OCI-LY1 (cell line): ENCODE data around the gene LMO2.

Source experiments
- H2AFZ ChIP-seq: fragments of 200-600 bp; sonication (generic), shearing (Covaris generic); 2 replicates; pipeline ENCODE4 v1.6.0; 2014; ENCODE audit warnings: antibody characterized with exemption, mild to moderate bottlenecking, low read length
- H3F3A ChIP-seq: fragments of 200-600 bp; sonication (generic), shearing (Covaris generic); 2 replicates; pipeline ENCODE4 v1.6.0; 2014; ENCODE audit warnings: mild to moderate bottlenecking, antibody characterized with exemption, low read length, moderate library complexity; ENCODE audit not compliant: insufficient read depth
- H3K27ac ChIP-seq: fragments of 200-600 bp; sonication (generic); 2 replicates; pipeline ENCODE4 v1.5.1; 2014; ENCODE audit warnings: low read length, mixed run types, mild to moderate bottlenecking, low read depth; ENCODE audit not compliant: poor library complexity, severe bottlenecking
- H3K27me3 ChIP-seq: fragments of 200-600 bp; sonication (generic); 2 replicates; pipeline ENCODE4 v1.6.0; 2014; ENCODE audit warnings: antibody characterized with exemption, mild to moderate bottlenecking, low read length, moderate library complexity; ENCODE audit not compliant: insufficient read depth
- H3K36me3 ChIP-seq: fragments of 200-600 bp; sonication (generic); 2 replicates; pipeline ENCODE4 v1.6.1; 2014; ENCODE audit warnings: mild to moderate bottlenecking, antibody characterized with exemption, low read length, moderate library complexity, mixed read lengths; ENCODE audit not compliant: insufficient read depth
- H3K4me1 ChIP-seq: fragments of 200-600 bp; sonication (generic); 2 replicates; pipeline ENCODE4 v1.5.1; 2014; ENCODE audit warnings: mild to moderate bottlenecking, low read length, moderate library complexity; ENCODE audit not compliant: insufficient read depth, severe bottlenecking
- H3K4me2 ChIP-seq: fragments of 200-600 bp; sonication (generic), shearing (Covaris generic); 2 replicates; pipeline ENCODE4 v1.6.1; 2014; ENCODE audit warnings: low read length
- H3K4me3 ChIP-seq: fragments of 200-600 bp; sonication (generic); 2 replicates; pipeline ENCODE4 v1.5.1; 2014; ENCODE audit warnings: low read length, low read depth, mild to moderate bottlenecking, mixed read lengths; ENCODE audit not compliant: poor library complexity, severe bottlenecking
- H3K79me2 ChIP-seq: fragments of 200-600 bp; shearing (Covaris generic); 2 replicates; pipeline ENCODE4 v1.6.1; 2016; ENCODE audit warnings: mixed run types, low read length, mixed read lengths; ENCODE audit not compliant: insufficient read depth
- H3K9ac ChIP-seq: fragments of 200-600 bp; sonication (generic), shearing (Covaris generic); 2 replicates; pipeline ENCODE4 v1.6.1; 2014; ENCODE audit warnings: mild to moderate bottlenecking, low read length, mixed read lengths
- H3K9me2 ChIP-seq: fragments of 200-600 bp; sonication (generic), shearing (Covaris generic); 2 replicates; pipeline ENCODE4 v1.6.1; 2014; ENCODE audit warnings: low read depth, mild to moderate bottlenecking, low read length, mixed read lengths
- H3K9me3 ChIP-seq: fragments of 200-600 bp; shearing (Covaris generic); 2 replicates; pipeline ENCODE4 v1.6.1; 2014; ENCODE audit warnings: low read length, mixed read lengths
- H4K20me1 ChIP-seq: fragments of 200-600 bp; sonication (generic), shearing (Covaris generic); 2 replicates; pipeline ENCODE4 v1.6.0; 2016; ENCODE audit warnings: mild to moderate bottlenecking, low read length; ENCODE audit not compliant: insufficient read depth
- CTCF ChIP-seq: fragments of 200-600 bp; sonication (generic), shearing (Covaris generic); IDR thresholded peaks from 2 replicates; pipeline ENCODE4 v1.5.1; 2017; ENCODE audit warnings: mild to moderate bottlenecking, antibody characterized with exemption, low read length, moderate library complexity, mixed read lengths
- EZH2 ChIP-seq: fragments of 200-600 bp; sonication (generic), shearing (Covaris generic); IDR thresholded peaks from 2 replicates; pipeline ENCODE4 v1.8.0; 2017; ENCODE audit warnings: borderline replicate concordance, mixed run types, mild to moderate bottlenecking, antibody characterized with exemption, low read length, moderate library complexity, mixed read lengths

Gene LMO2

GRCh38 chr11:33864479-33864878, 27.4 kb downstream of the LMO2 start:
- TF ChIP-seq CTCF (no peak), EZH2 (no peak)
- no peak overlapping the region for H3K27ac ChIP-seq
- H3K9me3 ChIP-seq = no peaks in the 10 kb centered on the region
- no peaks in the 10 kb centered on the region for H3F3A ChIP-seq
- no peaks in the 10 kb centered on the region for H3K79me2 ChIP-seq
- H3K4me2 ChIP-seq = no peak overlapping the region
- H3K27me3 ChIP-seq = 0 out of 2 replicates have a peak, but pooled peaks cover 2% of the 10 kb centered on the region
- no peaks in the 10 kb centered on the region for H3K4me1 ChIP-seq
- H2AFZ ChIP-seq = no peak overlapping the region
- no peaks in the 10 kb centered on the region for H3K9me2 ChIP-seq
- no peaks in the 10 kb centered on the region for H4K20me1 ChIP-seq
- H3K4me3 ChIP-seq = no peak overlapping the region
- no peaks in the 10 kb centered on the region for H3K36me3 ChIP-seq
- no peak overlapping the region for H3K9ac ChIP-seq

- Histone ChIP-seq H3K4me3 (no peak overlapping the region), H2AFZ (no peak overlapping the region), H3K9me2 (no peaks in the 10 kb centered on the region), H3K9me3 (no peaks in the 10 kb centered on the region), H3K4me1 (no peaks in the 10 kb centered on the region), H3F3A (no peaks in the 10 kb centered on the region), H3K4me2 (no peak overlapping the region), H3K27ac (no peak overlapping the region), H4K20me1 (no peaks in the 10 kb centered on the region), H3K9ac (no peak overlapping the region), H3K79me2 (no peaks in the 10 kb centered on the region), H3K36me3 (no peaks in the 10 kb centered on the region), H3K27me3 (0 out of 2 replicates have a peak, but pooled peaks cover 7% of the 10 kb centered on the region)
- TF ChIP-seq CTCF = no peak
Measured at GRCh38 chr11:33863418-33864172, 28.3 kb downstream of the LMO2 start.

GRCh38 chr11:33861941-33862589, 29.8 kb downstream of the LMO2 start:
- no peak overlapping the region for H2AFZ ChIP-seq
- no peak overlapping the region for H3K27ac ChIP-seq
- H3K36me3 ChIP-seq = no peaks in the 10 kb centered on the region
- TF ChIP-seq EZH2 = no peak
- TF ChIP-seq CTCF = no peak
- no peak overlapping the region for H3K4me2 ChIP-seq
- H3K4me1 ChIP-seq = no peaks in the 10 kb centered on the region
- H3K4me3 ChIP-seq = no peak overlapping the region
- no peak overlapping the region for H3K9ac ChIP-seq
- H3K79me2 ChIP-seq = no peaks in the 10 kb centered on the region
- 0 out of 2 replicates have a peak, but pooled peaks cover 7% of the 10 kb centered on the region for H3K27me3 ChIP-seq
- H3K9me2 ChIP-seq = no peaks in the 10 kb centered on the region
- H3F3A ChIP-seq = no peaks in the 10 kb centered on the region
- H3K9me3 ChIP-seq = no peaks in the 10 kb centered on the region
- H4K20me1 ChIP-seq = no peaks in the 10 kb centered on the region
